Measurements from ENCODE around the gene TRMT13.

DNA sequence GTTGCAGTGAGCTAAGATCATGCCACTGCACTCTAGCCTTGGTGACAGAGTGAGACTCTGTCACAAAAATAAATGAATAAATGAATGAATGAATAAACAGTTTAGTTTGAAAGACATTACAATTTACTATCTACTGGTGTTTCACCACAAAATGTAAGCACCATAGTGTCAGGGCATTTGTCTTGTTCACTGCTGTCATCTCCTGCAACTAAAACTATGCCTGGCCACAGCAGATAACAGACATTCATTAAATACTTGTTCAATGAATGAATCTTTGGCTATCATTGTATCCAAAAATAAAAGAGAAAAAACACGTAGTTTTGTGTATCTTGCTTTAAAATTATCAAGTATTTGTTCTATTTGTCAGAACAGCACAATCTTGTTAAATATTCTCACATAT, 32.8 kb upstream of the TRMT13 start:
- TF ChIP-seq, protein P1, sequence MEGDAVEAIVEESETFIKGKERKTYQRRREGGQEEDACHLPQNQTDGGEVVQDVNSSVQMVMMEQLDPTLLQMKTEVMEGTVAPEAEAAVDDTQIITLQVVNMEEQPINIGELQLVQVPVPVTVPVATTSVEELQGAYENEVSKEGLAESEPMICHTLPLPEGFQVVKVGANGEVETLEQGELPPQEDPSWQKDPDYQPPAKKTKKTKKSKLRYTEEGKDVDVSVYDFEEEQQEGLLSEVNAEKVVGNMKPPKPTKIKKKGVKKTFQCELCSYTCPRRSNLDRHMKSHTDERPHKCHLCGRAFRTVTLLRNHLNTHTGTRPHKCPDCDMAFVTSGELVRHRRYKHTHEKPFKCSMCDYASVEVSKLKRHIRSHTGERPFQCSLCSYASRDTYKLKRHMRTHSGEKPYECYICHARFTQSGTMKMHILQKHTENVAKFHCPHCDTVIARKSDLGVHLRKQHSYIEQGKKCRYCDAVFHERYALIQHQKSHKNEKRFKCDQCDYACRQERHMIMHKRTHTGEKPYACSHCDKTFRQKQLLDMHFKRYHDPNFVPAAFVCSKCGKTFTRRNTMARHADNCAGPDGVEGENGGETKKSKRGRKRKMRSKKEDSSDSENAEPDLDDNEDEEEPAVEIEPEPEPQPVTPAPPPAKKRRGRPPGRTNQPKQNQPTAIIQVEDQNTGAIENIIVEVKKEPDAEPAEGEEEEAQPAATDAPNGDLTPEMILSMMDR (IDR thresholded peaks at IDR 0.05), result no peak
- TF ChIP-seq ZFX (IDR thresholded peaks at IDR 0.05; ENCODE audit: borderline replicate concordance), result no peak
